Myocyte (in vitro differentiated cells): Measurements from ENCODE around the gene ADAMTS4. TPM values are rescaled to one million over a fixed set of nuclear protein-coding genes. Genes with fewer than 3 reads are reported as not detected.

Experiments
- DNase-seq: peaks from one replicate; pipeline ENCODE4 v3.0.0-alpha.2; 2012; ENCODE audit warnings: low read depth
- microRNA-seq: library from miRNA; unstranded; fragments of <30 nt; microRNA quantifications from one replicate; pipeline ENCODE4, GENCODE V29; 2016
- total RNA-seq: library from RNA; depleted of rRNA; stranded (reverse); fragments of >200 nt; gene quantifications from 2 replicates; pipeline ENCODE4 v1.2.3, GENCODE V29; 2014

Gene ADAMTS4
- total RNA-seq, 1 donor from 2014 or later: 22.4 TPM

- no peak for DNase-seq
These were observed 41.0 kb downstream of the ADAMTS4 start for GRCh38 chr1:161157867-161158266.

GRCh38 chr1:161153682-161154337, 45.0 kb downstream of the ADAMTS4 start, which contains the start of gene UFC1:
UFC1 (plus strand) TSS chr1:161153978; CDS start chr1:161153998, 20 bp downstream.
- peak; percentile 91 for DNase-seq

GRCh38 chr1:161153176-161153575, 45.7 kb downstream of the ADAMTS4 start:
- no peak for DNase-seq

GRCh38 chr1:161145832-161146231, 53.0 kb downstream of the ADAMTS4 start:
- DNase-seq: no peak

- DNase-seq: no peak
These were observed 58.0 kb downstream of the ADAMTS4 start for GRCh38 chr1:161140755-161141400.

GRCh38 chr1:161139766-161140165, 59.1 kb downstream of the ADAMTS4 start:
- peak; percentile 57 for DNase-seq

- no peak for DNase-seq
These were observed 60.4 kb downstream of the ADAMTS4 start for GRCh38 chr1:161138431-161138830.

- peak; percentile 35 for DNase-seq
These were observed 61.0 kb downstream of the ADAMTS4 start for GRCh38 chr1:161137881-161138280.

Small RNAs within 50 kb of the gene (microRNA-seq; reads per million reads assigned to microRNA genes)
- gene MIR5187: not detected

Other genes starting within 250 kb of the ADAMTS4 start
- gene ITLN2, start 244.2 kb downstream of the ADAMTS4 start, total RNA-seq: not detected in 2 replicates
- 3.2 and 10.4 TPM in 2 replicates for gene F11R, start 177.9 kb downstream of the ADAMTS4 start, total RNA-seq
- gene TSTD1, start 160.1 kb downstream of the ADAMTS4 start, total RNA-seq: 51.7 and 73.4 TPM in 2 replicates
- gene USF1, start 153.1 kb downstream of the ADAMTS4 start, total RNA-seq: 58.0 and 73.3 TPM in 2 replicates
- gene ARHGAP30, start 129.2 kb downstream of the ADAMTS4 start, total RNA-seq: not detected in 2 replicates
- gene NECTIN4, start 109.5 kb downstream of the ADAMTS4 start, total RNA-seq: 0.16 TPM in 1 of 2 replicates, not detected in the other
- 1.1 and 6.8 TPM in 2 replicates for gene KLHDC9, start 100.7 kb downstream of the ADAMTS4 start, total RNA-seq
- gene PFDN2, start 81.0 kb downstream of the ADAMTS4 start, total RNA-seq: 53.7 and 64.6 TPM in 2 replicates
- 23.6 TPM in 2 replicates for gene NIT1, start 80.9 kb downstream of the ADAMTS4 start, total RNA-seq
- gene DEDD, start 66.4 kb downstream of the ADAMTS4 start, total RNA-seq: 26.8 and 28.8 TPM in 2 replicates
- gene UFC1, start 45.1 kb downstream of the ADAMTS4 start, total RNA-seq: 67.2 and 78.5 TPM in 2 replicates
- 11.1 and 11.5 TPM in 2 replicates for gene USP21, start 39.6 kb downstream of the ADAMTS4 start, total RNA-seq
- 9.4 and 18.5 TPM in 2 replicates for gene PPOX, start 32.6 kb downstream of the ADAMTS4 start, total RNA-seq
- 32.8 and 34.3 TPM in 2 replicates for gene B4GALT3, start 21.5 kb downstream of the ADAMTS4 start, total RNA-seq
- gene NDUFS2, start 3.3 kb upstream of the ADAMTS4 start, total RNA-seq: 162 TPM in 2 replicates
- gene FCER1G, start 16.2 kb upstream of the ADAMTS4 start, total RNA-seq: not detected in 2 replicates
- not detected in 2 replicates for gene APOA2, start 24.6 kb upstream of the ADAMTS4 start, total RNA-seq
- gene TOMM40L, start 27.0 kb upstream of the ADAMTS4 start, total RNA-seq: 11.9 and 12.0 TPM in 2 replicates
- gene NR1I3, start 39.1 kb upstream of the ADAMTS4 start, total RNA-seq: not detected in 2 replicates
- gene PCP4L1, start 59.7 kb upstream of the ADAMTS4 start, total RNA-seq: not detected in 2 replicates
- 1.7 and 2.8 TPM in 2 replicates for gene MPZ, start 110.9 kb upstream of the ADAMTS4 start, total RNA-seq
- 17.8 and 40.5 TPM in 2 replicates for gene SDHC, start 115.3 kb upstream of the ADAMTS4 start, total RNA-seq
- gene CFAP126, start 168.8 kb upstream of the ADAMTS4 start, total RNA-seq: not detected in 2 replicates